Psoas muscle (tissue), 8 donors: ENCODE results near the gene UNC80. TPM values are rescaled to one million over a fixed set of nuclear protein-coding genes. Genes with fewer than 3 reads are reported as not detected.

ENCODE experiments used
- ATAC-seq, 4 donors: fragments of 200-7000 bp; cut with Tn5 transposase; one replicate each; pipeline ENCODE4 v1.9.1; 2020; ENCODE audit warnings: moderate library complexity in 3 of 4, mild to moderate bottlenecking in 2 of 4
- DNase-seq, 2 donors: peaks; one replicate each; pipeline ENCODE4 v3.0.0-alpha.2; 2020
- H3K27ac ChIP-seq: fragments of 200-600 bp; one replicate; pipeline ENCODE4 v1.8.0; 2022
- H3K27me3 ChIP-seq, 3 donors: fragments of 200-600 bp in 1 of 3; one replicate each; pipeline versions ENCODE4 v1.6.1 to v1.8.0; 2013 to 2022; ENCODE audit warnings: low read length in 2 of 3, mild to moderate bottlenecking in 2 of 3, moderate library complexity in 1 of 3; ENCODE audit not compliant: insufficient read depth in 3 of 3
- H3K36me3 ChIP-seq, 2 donors: fragments of 200-600 bp in 1 of 2; one replicate each; pipeline versions ENCODE4 v1.6.1 to v1.8.0; 2013 to 2022; ENCODE audit warnings: low read depth in 1 of 2, mild to moderate bottlenecking in 1 of 2, moderate library complexity in 1 of 2; ENCODE audit not compliant: insufficient read depth in 1 of 2
- H3K4me1 ChIP-seq: fragments of 200-600 bp; one replicate; pipeline ENCODE4 v1.8.0; 2022
- H3K4me3 ChIP-seq: fragments of 200-600 bp; one replicate; pipeline ENCODE4 v1.8.0; 2022; ENCODE audit warnings: mild to moderate bottlenecking
- H3K9me3 ChIP-seq: fragments of 200-600 bp; one replicate; pipeline ENCODE4 v1.8.0; 2022
- CTCF ChIP-seq: fragments of 200-600 bp; IDR thresholded peaks from one replicate; pipeline ENCODE4 v1.8.0; 2022; ENCODE audit warnings: antibody characterized with exemption
- WGBS, 3 donors: extraction: QIAGEN DNeasy Blood & Tissue Kit; methylation state at CpG; one replicate each; pipeline versions ENCODE4 v1.1.6 to v1.1.7; 2013; 5-methylcytosine and 5-hydroxymethylcytosine counted together
- intact Hi-C, 2 donors: fragments of 100-400 bp; cut with DNase I; formaldehyde crosslinking; loops; one replicate each; pipeline versions ENCODE4 v1.11.0 to v1.14.2; 2022
- polyA plus RNA-seq, 3 donors: library from polyadenylated mRNA; stranded (reverse); fragments of 200-250 nt; gene quantifications; one replicate each; pipeline ENCODE4 v1.2.3, GENCODE V29; 2013
- total RNA-seq, 4 donors: library from RNA; stranded (reverse); fragmentation: NEBNext Ultra II Directional in 2 of 4; extraction: Animal tissue kit (Norgen Biotek cat#: 25700) in 2 of 4; gene quantifications; one replicate each; pipeline versions ENCODE4 v1.2.1 to v1.2.4, GENCODE V29; 2021 to 2023
- donor health status: healthy with polysubstance abuse.
- donor health status: DM: no; HTN: no; CAD: no; lungs with moderate emphysema.
- donor health status: Bipolar disorder and iron deficiency.
- donor health status: healthy.
- donor health status: DM: yes; HTN: yes; CAD: no.
- donor health status: DM: no; HTN: no; CAD: no.
- donor health status: DM: no; HTN: no; CAD: no.
- donor health status: DM: yes; HTN: yes; CAD: no.

UNC80 gene
- total and polyA plus RNA-seq, 7 donors: 0.03 TPM; not detected in 6

- DNase-seq (peak in 1 of 2 donors; percentile 54), ATAC-seq (no peak)
- 96 to 99% (median 96%) methylated on average over 31 to 32 of the region's 32 CpGs for WGBS, 3 donors
- H3K9me3 ChIP-seq: no peaks in the 10 kb centered on the region
- H3K36me3 ChIP-seq: no peaks in the 10 kb centered on the region
- no peak for TF ChIP-seq CTCF
- no peak overlapping the region for H3K4me3 ChIP-seq
- no peak overlapping the region for H3K27ac ChIP-seq
- intact Hi-C loops: loop anchor here in 1 of 2 donors (10.0 kb wide), 1 partner anchor 174 kb away; the partner anchor contains the start of gene KANSL1L
- no peaks in the 10 kb centered on the region for H3K27me3 ChIP-seq
- peaks cover 24% of the 10 kb centered on the region for H3K4me1 ChIP-seq
These were observed 229.1 kb downstream of the UNC80 start for GRCh38 chr2:210000464-210001324.

- Histone ChIP-seq H3K27me3 (no peaks in the 10 kb centered on the region), H3K4me1 (peaks cover 35% of the 10 kb centered on the region), H3K9me3 (no peaks in the 10 kb centered on the region), H3K36me3 (peaks cover 0 to 1% of the 10 kb centered on the region in 2 donors), H3K27ac (peak within 1 kb of the TSS; percentile 81), H3K4me3 (peak within 1 kb of the TSS; percentile 97)
- 0% methylated on average over 56 to 58 of the region's 58 CpGs for WGBS, 3 donors
- no peak for TF ChIP-seq CTCF
- ATAC-seq (peak; percentile 99 to 100 (median 100)), DNase-seq (peak; percentile 97 to 99)
- intact Hi-C loops: loop anchor here in 1 of 2 donors (10.0 kb wide), 1 partner anchor 172 kb away; the partner anchor contains the start of gene KANSL1L
These were observed 230.8 kb downstream of the UNC80 start, which contains the start of gene RPE for GRCh38 chr2:210002158-210003157. RPE (plus strand) TSS chr2:210002638; CDS start chr2:210002662, 24 bp downstream.

GRCh38 chr2:210003359-210003758 is 231.7 kb downstream of the UNC80 start:
- H3K4me1 ChIP-seq: peaks cover 35% of the 10 kb centered on the region
- peak overlapping the region; percentile 97 for H3K4me3 ChIP-seq
- 23 to 39% (median 25%) methylated on average over 2 of the region's 2 CpGs for WGBS, 3 donors
- intact Hi-C loops: loop anchor here in 1 of 2 donors (10.0 kb wide), 1 partner anchor 171 kb away; the partner anchor contains the start of gene KANSL1L
- ATAC-seq (no peak), DNase-seq (no peak)
- TF ChIP-seq CTCF: no peak
- peaks cover 0 to 9% of the 10 kb centered on the region in 2 donors for H3K36me3 ChIP-seq
- H3K9me3 ChIP-seq: no peaks in the 10 kb centered on the region
- H3K27me3 ChIP-seq: no peaks in the 10 kb centered on the region
- no peak overlapping the region for H3K27ac ChIP-seq

- Histone ChIP-seq H3K27me3 (no peaks in the 10 kb centered on the region), H3K4me1 (peaks cover 35% of the 10 kb centered on the region), H3K9me3 (no peaks in the 10 kb centered on the region), H3K4me3 (no peak overlapping the region), H3K36me3 (peaks cover 2 to 18% of the 10 kb centered on the region in 2 donors), H3K27ac (no peak overlapping the region)
- DNase-seq (no peak), ATAC-seq (no peak)
- intact Hi-C loops: loop anchor here in 1 of 2 donors (10.0 kb wide), 1 partner anchor 170 kb away; the partner anchor contains the start of gene KANSL1L
- no peak for TF ChIP-seq CTCF
- whole genome bisulfite sequencing, 3 donors: 42 to 61% (median 49%) methylated on average over 2 of the region's 2 CpGs
These were observed 233.2 kb downstream of the UNC80 start for GRCh38 chr2:210004881-210005280.
